ENCODE results near the gene LEKR1. TPM values are rescaled to one million over a fixed set of nuclear protein-coding genes. Genes with fewer than 3 reads are reported as not detected.

Gene LEKR1
- total RNA-seq = 0.24 and 0.39 TPM in 2 replicates

GRCh38 chr3:156826144-156826895 is at the start of gene LEKR1:
LEKR1 (plus strand) TSS chr3:156826353; CDS start chr3:156829330, 2,977 bp downstream.

Other genes starting within 250 kb of the LEKR1 start
- 25.3 and 32.5 TPM in 2 replicates for gene TIPARP, start 151.8 kb upstream of the LEKR1 start, total RNA-seq

Measured in epithelial cell of alveolus of lung (primary cell).